ENCODE results near the gene CFAP61. TPM values are rescaled to one million over a fixed set of nuclear protein-coding genes. Genes with fewer than 3 reads are reported as not detected.

CFAP61 gene
- total RNA-seq, 1 experiment from 2014 or later: 0.19 TPM

DNA sequence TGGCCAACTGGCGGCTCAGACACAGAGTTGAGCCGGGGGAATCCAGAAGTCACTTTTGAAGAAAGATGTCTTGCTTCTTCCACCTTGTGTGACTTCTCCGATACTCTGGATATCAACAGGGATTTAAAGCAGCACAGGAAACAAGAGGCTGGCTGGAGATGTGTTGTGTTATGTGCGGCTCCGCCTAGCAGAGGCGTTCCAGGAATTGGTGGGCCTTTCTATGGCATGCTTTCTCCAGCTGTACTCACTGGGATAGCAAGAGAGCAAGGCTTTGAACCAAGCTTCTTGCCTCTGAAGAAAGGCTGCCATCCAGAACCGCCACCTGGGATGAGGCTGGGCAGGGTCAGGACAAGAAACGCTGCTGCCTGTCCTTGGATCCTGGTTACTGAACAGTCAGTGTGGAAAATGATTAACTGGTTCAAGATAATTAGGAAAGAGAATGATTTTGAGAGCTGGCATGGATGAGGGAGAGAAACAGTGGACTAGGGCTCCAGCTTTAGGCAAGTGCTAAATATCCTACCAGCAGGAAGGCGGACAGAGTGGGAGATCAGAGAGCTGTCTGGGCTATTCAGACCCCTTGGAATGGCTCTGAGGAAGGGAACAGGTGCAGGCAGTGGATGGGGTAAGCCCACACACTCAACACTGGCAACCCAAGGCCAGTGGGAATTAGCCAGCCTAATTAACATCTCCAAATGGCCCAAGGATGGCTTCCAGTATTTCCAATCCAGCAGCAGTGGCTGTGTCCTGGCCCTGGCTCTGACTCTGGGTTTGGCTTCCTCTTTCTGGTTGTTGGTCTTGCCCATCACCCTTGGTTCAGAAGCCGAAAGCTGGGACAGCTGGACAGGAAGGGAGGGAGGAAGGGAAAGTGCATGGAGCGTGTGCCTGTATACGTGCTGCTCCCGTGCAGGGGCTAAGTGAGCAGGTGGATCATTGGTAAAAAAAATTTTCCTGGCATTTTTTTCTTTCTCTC, 347.5 kb downstream of the CFAP61 start:
- Histone ChIP-seq H3K27me3 (ENCODE audit: low read length) (no peaks in the 10 kb centered on the region), H3K9me3 (ENCODE audit: low read length) (no peaks in the 10 kb centered on the region), H3K4me1 (ENCODE audit: low read length) (no peaks in the 10 kb centered on the region), H4K20me1 (ENCODE audit: insufficient read depth, low read depth, low read length) (no peaks in the 10 kb centered on the region), H3K27ac (ENCODE audit: low read length) (no peak overlapping the region), H2AFZ (ENCODE audit: low read length) (no peak overlapping the region), H3K4me2 (ENCODE audit: low read depth, low read length, poor library complexity, severe bottlenecking) (no peak overlapping the region), H3K79me2 (ENCODE audit: low read length) (no peaks in the 10 kb centered on the region), H3K4me3 (ENCODE audit: low read length) (no peak overlapping the region), H3K9ac (ENCODE audit: low read length) (no peak overlapping the region), H3K36me3 (ENCODE audit: insufficient read depth, low read length) (no peaks in the 10 kb centered on the region), H3K9me2 (replicated peaks; ENCODE audit: insufficient read depth, low read length) (no peaks in the 10 kb centered on the region)
- no peak for DNase-seq

GRCh38 chr20:20401991-20402390, 349.7 kb downstream of the CFAP61 start:
- H3K4me2 ChIP-seq (ENCODE audit: low read depth, low read length, poor library complexity, severe bottlenecking): no peak overlapping the region
- H3K9me3 ChIP-seq (ENCODE audit: low read length): no peaks in the 10 kb centered on the region
- no peak overlapping the region for H3K9ac ChIP-seq (ENCODE audit: low read length)
- H3K27ac ChIP-seq (ENCODE audit: low read length): no peak overlapping the region
- no peak for DNase-seq
- no peaks in the 10 kb centered on the region for H4K20me1 ChIP-seq (ENCODE audit: insufficient read depth, low read depth, low read length)
- H3K36me3 ChIP-seq (ENCODE audit: insufficient read depth, low read length): no peaks in the 10 kb centered on the region
- H3K27me3 ChIP-seq (ENCODE audit: low read length): no peaks in the 10 kb centered on the region
- no peaks in the 10 kb centered on the region for H3K79me2 ChIP-seq (ENCODE audit: low read length)
- H3K4me1 ChIP-seq (ENCODE audit: low read length): no peaks in the 10 kb centered on the region
- H3K4me3 ChIP-seq (ENCODE audit: low read length): no peak overlapping the region
- no peak overlapping the region for H2AFZ ChIP-seq (ENCODE audit: low read length)
- no peaks in the 10 kb centered on the region for H3K9me2 ChIP-seq (replicated peaks; ENCODE audit: insufficient read depth, low read length)

DNA sequence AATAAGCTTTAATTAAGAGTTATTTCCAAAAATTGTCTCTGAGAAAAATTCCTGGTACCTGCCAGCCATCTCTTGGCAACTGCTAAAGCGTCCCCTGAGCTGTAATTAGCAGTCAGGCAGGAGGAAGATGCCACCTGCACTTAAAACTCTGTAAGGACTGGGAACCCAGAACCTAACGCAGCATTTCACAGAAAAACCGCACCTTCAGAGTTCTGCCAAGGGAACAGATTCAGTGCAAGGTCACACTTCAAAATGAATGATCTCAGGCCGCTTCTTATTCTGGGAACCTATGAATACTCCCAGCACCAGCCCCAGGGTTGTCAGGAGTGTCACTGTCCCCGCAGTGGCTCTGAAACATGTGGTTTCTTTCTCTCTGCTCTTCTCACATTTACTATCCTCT, 352.3 kb downstream of the CFAP61 start:
- H4K20me1 ChIP-seq (ENCODE audit: insufficient read depth, low read depth, low read length): no peaks in the 10 kb centered on the region
- no peak overlapping the region for H3K27ac ChIP-seq (ENCODE audit: low read length)
- H3K9me3 ChIP-seq (ENCODE audit: low read length): no peaks in the 10 kb centered on the region
- no peaks in the 10 kb centered on the region for H3K36me3 ChIP-seq (ENCODE audit: insufficient read depth, low read length)
- H3K4me2 ChIP-seq (ENCODE audit: low read depth, low read length, poor library complexity, severe bottlenecking): no peak overlapping the region
- no peaks in the 10 kb centered on the region for H3K9me2 ChIP-seq (replicated peaks; ENCODE audit: insufficient read depth, low read length)
- H2AFZ ChIP-seq (ENCODE audit: low read length): no peak overlapping the region
- no peaks in the 10 kb centered on the region for H3K4me1 ChIP-seq (ENCODE audit: low read length)
- no peaks in the 10 kb centered on the region for H3K79me2 ChIP-seq (ENCODE audit: low read length)
- DNase-seq: no peak
- H3K4me3 ChIP-seq (ENCODE audit: low read length): no peak overlapping the region
- H3K27me3 ChIP-seq (ENCODE audit: low read length): no peaks in the 10 kb centered on the region
- no peak overlapping the region for H3K9ac ChIP-seq (ENCODE audit: low read length)

DNA sequence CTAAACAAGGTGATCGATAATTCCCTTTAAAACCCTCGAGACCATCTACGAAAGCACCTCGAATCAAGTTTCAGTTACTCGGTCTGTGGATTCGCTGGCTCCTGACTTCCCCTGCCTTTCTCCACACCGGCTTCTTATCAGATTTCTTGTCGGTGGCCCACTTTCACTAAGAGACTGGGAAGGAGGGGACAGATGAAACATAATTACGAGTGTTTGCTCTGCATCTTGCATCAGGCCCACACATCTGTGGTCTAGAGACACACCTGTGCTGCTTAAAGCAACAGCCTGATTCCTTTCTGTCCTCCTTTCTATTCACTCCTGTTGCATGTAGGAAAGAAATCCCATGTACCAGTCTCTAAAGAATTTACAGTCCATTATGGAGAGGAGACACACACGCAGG, 353.3 kb downstream of the CFAP61 start:
- H3K27ac ChIP-seq (ENCODE audit: low read length): no peak overlapping the region
- no peaks in the 10 kb centered on the region for H3K9me2 ChIP-seq (replicated peaks; ENCODE audit: insufficient read depth, low read length)
- no peak for DNase-seq
- H3K27me3 ChIP-seq (ENCODE audit: low read length): no peaks in the 10 kb centered on the region
- no peaks in the 10 kb centered on the region for H4K20me1 ChIP-seq (ENCODE audit: insufficient read depth, low read depth, low read length)
- H3K79me2 ChIP-seq (ENCODE audit: low read length): no peaks in the 10 kb centered on the region
- H3K9me3 ChIP-seq (ENCODE audit: low read length): no peaks in the 10 kb centered on the region
- no peak overlapping the region for H2AFZ ChIP-seq (ENCODE audit: low read length)
- H3K9ac ChIP-seq (ENCODE audit: low read length): no peak overlapping the region
- H3K4me2 ChIP-seq (ENCODE audit: low read depth, low read length, poor library complexity, severe bottlenecking): no peak overlapping the region
- H3K36me3 ChIP-seq (ENCODE audit: insufficient read depth, low read length): no peaks in the 10 kb centered on the region
- no peak overlapping the region for H3K4me3 ChIP-seq (ENCODE audit: low read length)
- no peaks in the 10 kb centered on the region for H3K4me1 ChIP-seq (ENCODE audit: low read length)

GRCh38 chr20:20406306-20406705, 354.0 kb downstream of the CFAP61 start:
- DNase-seq: no peak
- H3K27ac ChIP-seq (ENCODE audit: low read length): no peak overlapping the region

DNA sequence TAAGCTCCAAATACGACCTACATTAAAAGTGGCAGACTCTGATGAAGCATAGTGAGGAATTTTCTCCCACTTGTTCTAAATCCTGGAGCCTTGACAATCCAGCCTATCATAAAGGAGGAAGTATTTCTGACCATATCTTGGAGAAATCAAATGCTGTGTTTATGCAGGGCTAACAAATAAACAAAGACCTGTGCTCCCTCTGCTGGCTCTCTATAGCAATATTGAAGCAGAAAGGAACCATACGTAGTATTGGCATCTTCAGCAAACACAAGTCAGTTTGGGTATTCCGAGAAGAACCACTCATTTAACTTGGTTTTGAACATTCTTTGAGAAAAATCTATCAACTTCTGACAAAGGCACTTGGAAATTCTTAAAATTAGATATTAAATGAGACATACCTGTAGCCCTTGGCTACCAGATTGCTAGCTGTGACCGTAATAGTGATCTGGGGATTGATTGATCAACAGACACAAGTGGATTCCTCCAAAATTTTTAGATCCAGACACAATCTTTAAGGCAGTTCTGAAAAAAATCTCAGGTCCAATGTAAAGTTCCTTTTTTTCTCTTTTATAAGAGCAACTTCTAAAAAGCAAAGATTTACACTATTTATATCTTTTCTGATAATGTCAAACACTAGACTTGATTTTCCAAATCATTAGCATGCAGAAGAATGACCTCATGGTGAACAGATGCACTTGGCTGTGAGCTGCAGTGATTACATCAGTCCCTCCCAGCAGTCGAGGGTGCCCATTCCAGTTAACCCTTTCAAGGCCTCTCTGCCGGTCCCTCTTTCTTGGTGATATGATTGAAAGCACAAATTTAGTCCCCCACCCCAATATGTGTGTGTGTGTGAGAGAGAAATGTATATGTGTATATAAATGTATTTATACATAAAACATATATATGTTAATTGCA, 355.8 kb downstream of the CFAP61 start:
- Histone ChIP-seq H3K27ac (ENCODE audit: low read length) (no peak overlapping the region), H3K4me3 (ENCODE audit: low read length) (no peak overlapping the region), H3K9me2 (replicated peaks; ENCODE audit: insufficient read depth, low read length) (no peaks in the 10 kb centered on the region), H2AFZ (ENCODE audit: low read length) (no peak overlapping the region), H3K9me3 (ENCODE audit: low read length) (no peaks in the 10 kb centered on the region), H3K4me1 (ENCODE audit: low read length) (no peaks in the 10 kb centered on the region), H3K9ac (ENCODE audit: low read length) (no peak overlapping the region), H3K27me3 (ENCODE audit: low read length) (no peaks in the 10 kb centered on the region), H3K79me2 (ENCODE audit: low read length) (no peaks in the 10 kb centered on the region), H3K36me3 (ENCODE audit: insufficient read depth, low read length) (no peaks in the 10 kb centered on the region), H3K4me2 (ENCODE audit: low read depth, low read length, poor library complexity, severe bottlenecking) (no peak overlapping the region), H4K20me1 (ENCODE audit: insufficient read depth, low read depth, low read length) (no peaks in the 10 kb centered on the region)
- peak; percentile 43 for DNase-seq

More at GRCh38 chr20:20406306-20406705, 354.0 kb downstream of the CFAP61 start:
- Histone ChIP-seq H3K9me2 (replicated peaks; ENCODE audit: insufficient read depth, low read length) (no peaks in the 10 kb centered on the region), H3K4me1 (ENCODE audit: low read length) (no peaks in the 10 kb centered on the region), H3K36me3 (ENCODE audit: insufficient read depth, low read length) (no peaks in the 10 kb centered on the region), H3K4me3 (ENCODE audit: low read length) (no peak overlapping the region), H3K9ac (ENCODE audit: low read length) (no peak overlapping the region), H3K9me3 (ENCODE audit: low read length) (no peaks in the 10 kb centered on the region), H3K79me2 (ENCODE audit: low read length) (no peaks in the 10 kb centered on the region), H3K27me3 (ENCODE audit: low read length) (no peaks in the 10 kb centered on the region), H3K4me2 (ENCODE audit: low read depth, low read length, poor library complexity, severe bottlenecking) (no peak overlapping the region), H4K20me1 (ENCODE audit: insufficient read depth, low read depth, low read length) (no peaks in the 10 kb centered on the region), H2AFZ (ENCODE audit: low read length) (no peak overlapping the region)

DNA sequence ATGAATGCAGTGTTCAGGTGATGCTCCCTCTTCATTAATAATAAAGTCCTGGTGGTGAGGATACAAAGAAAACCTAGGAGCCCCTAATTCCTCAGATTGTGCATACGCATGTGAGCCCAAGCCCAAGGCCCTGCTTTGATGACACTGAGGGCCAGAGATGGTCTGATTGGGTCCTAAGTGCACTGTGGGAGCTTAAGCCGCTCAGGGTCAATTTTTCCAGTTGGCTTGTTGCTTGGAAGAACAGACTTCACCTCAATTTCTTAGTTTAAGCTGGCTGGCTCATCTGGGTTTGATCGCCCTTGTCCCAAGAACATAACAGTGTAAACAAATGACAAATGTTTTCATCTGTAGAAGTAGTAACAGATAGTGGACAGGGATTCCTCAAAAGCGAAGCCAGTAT, 357.0 kb downstream of the CFAP61 start:
- DNase-seq: no peak
- Histone ChIP-seq H3K79me2 (ENCODE audit: low read length) (no peaks in the 10 kb centered on the region), H3K4me3 (ENCODE audit: low read length) (no peak overlapping the region), H3K4me2 (ENCODE audit: low read depth, low read length, poor library complexity, severe bottlenecking) (no peak overlapping the region), H3K4me1 (ENCODE audit: low read length) (no peaks in the 10 kb centered on the region), H3K27me3 (ENCODE audit: low read length) (no peaks in the 10 kb centered on the region), H3K27ac (ENCODE audit: low read length) (no peak overlapping the region), H2AFZ (ENCODE audit: low read length) (no peak overlapping the region), H3K9me2 (replicated peaks; ENCODE audit: insufficient read depth, low read length) (no peaks in the 10 kb centered on the region), H3K9me3 (ENCODE audit: low read length) (no peaks in the 10 kb centered on the region), H3K36me3 (ENCODE audit: insufficient read depth, low read length) (no peaks in the 10 kb centered on the region), H4K20me1 (ENCODE audit: insufficient read depth, low read depth, low read length) (no peaks in the 10 kb centered on the region), H3K9ac (ENCODE audit: low read length) (no peak overlapping the region)

All from Karpas-422 (cell line).